ENCODE results near the gene KBTBD7. TPM values are rescaled to one million over a fixed set of nuclear protein-coding genes. Genes with fewer than 3 reads are reported as not detected.

The KBTBD7 gene
- total and polyA plus RNA-seq, 2 experiments from 2014 or later = 12.2 to 19.1 TPM

GRCh38 chr13:41182231-41182630 lies 12.1 kb downstream of the KBTBD7 start (continued):
- TF ChIP-seq, protein P1, sequence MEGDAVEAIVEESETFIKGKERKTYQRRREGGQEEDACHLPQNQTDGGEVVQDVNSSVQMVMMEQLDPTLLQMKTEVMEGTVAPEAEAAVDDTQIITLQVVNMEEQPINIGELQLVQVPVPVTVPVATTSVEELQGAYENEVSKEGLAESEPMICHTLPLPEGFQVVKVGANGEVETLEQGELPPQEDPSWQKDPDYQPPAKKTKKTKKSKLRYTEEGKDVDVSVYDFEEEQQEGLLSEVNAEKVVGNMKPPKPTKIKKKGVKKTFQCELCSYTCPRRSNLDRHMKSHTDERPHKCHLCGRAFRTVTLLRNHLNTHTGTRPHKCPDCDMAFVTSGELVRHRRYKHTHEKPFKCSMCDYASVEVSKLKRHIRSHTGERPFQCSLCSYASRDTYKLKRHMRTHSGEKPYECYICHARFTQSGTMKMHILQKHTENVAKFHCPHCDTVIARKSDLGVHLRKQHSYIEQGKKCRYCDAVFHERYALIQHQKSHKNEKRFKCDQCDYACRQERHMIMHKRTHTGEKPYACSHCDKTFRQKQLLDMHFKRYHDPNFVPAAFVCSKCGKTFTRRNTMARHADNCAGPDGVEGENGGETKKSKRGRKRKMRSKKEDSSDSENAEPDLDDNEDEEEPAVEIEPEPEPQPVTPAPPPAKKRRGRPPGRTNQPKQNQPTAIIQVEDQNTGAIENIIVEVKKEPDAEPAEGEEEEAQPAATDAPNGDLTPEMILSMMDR (conservative IDR thresholded peaks at IDR 0.05; ENCODE audit: low read depth in 2 of 2) = no peak
- no peak for TF ChIP-seq ZNF114 (CRISPR knock-in tag; IDR thresholded peaks at IDR 0.05)
- TF ChIP-seq ZNF331 (CRISPR knock-in tag; IDR thresholded peaks at IDR 0.05; ENCODE audit: low read depth) = no peak
- TF ChIP-seq EZH2 (IDR thresholded peaks at IDR 0.05; ENCODE audit: low read depth, unreplicated experiment) = no peak

- Mint-ChIP-seq H3K9me3 (peaks cover 29% of the 10 kb centered on the region), H3K27ac (no peak overlapping the region), H3K36me3 (ENCODE audit: low read depth) (peaks cover 29% of the 10 kb centered on the region), H3K4me1 (no peaks in the 10 kb centered on the region), H3K27me3 (ENCODE audit: insufficient read depth, low read depth, poor library complexity) (no peaks in the 10 kb centered on the region), H3K4me3 (no peak overlapping the region)
- H3K4me1 ChIP-seq (ENCODE audit: insufficient read depth) = no peaks in the 10 kb centered on the region
- H3K4me3 ChIP-seq = no peak overlapping the region
- no peaks in the 10 kb centered on the region for H3K9me2 ChIP-seq (ENCODE audit: insufficient read depth)
- H3K79me2 ChIP-seq (replicated peaks; ENCODE audit: insufficient read depth) = no peaks in the 10 kb centered on the region
- H3K36me3 ChIP-seq (ENCODE audit: insufficient read depth) = peaks cover 4% of the 10 kb centered on the region; the same call in 1 of the 2 replicates
- no peak overlapping the region for H2AFZ ChIP-seq
- no peak for DNase-seq (ENCODE audit: low spot score)
- ATAC-seq = no peak
- no peaks in the 10 kb centered on the region for H3F3A ChIP-seq (replicated peaks; ENCODE audit: low read depth)
- H3K27ac ChIP-seq (ENCODE audit: low read depth) = no peak overlapping the region
- no peaks in the 10 kb centered on the region for H4K20me1 ChIP-seq (replicated peaks; ENCODE audit: insufficient read depth)
- H3K4me2 ChIP-seq = no peak overlapping the region
- no peaks in the 10 kb centered on the region for H3K27me3 ChIP-seq (ENCODE audit: insufficient read depth)
- TF ChIP-seq REST (IDR thresholded peaks at IDR 0.05; ENCODE audit: unreplicated experiment) = no peak
- no peak for TF ChIP-seq CREB1 (CRISPR knock-in tag; IDR thresholded peaks at IDR 0.05; ENCODE audit: low read depth)
Observed at GRCh38 chr13:41179593-41180250, 14.6 kb downstream of the KBTBD7 start.

- H3K27me3 Mint-ChIP-seq (ENCODE audit: insufficient read depth, low read depth, poor library complexity) = no peaks in the 10 kb centered on the region
- Histone ChIP-seq H3K4me2 (no peak overlapping the region), H3K4me3 (no peak overlapping the region), H3K79me2 (replicated peaks; ENCODE audit: insufficient read depth) (no peaks in the 10 kb centered on the region), H2AFZ (no peak overlapping the region), H3K27ac (ENCODE audit: low read depth) (no peak overlapping the region), H3F3A (replicated peaks; ENCODE audit: low read depth) (no peaks in the 10 kb centered on the region), H3K4me1 (ENCODE audit: insufficient read depth) (no peaks in the 10 kb centered on the region), H3K36me3 (ENCODE audit: insufficient read depth) (peaks cover 7% of the 10 kb centered on the region; the same call in 1 of the 2 replicates), H3K27me3 (ENCODE audit: insufficient read depth) (no peaks in the 10 kb centered on the region), H3K9me2 (ENCODE audit: insufficient read depth) (no peaks in the 10 kb centered on the region), H4K20me1 (replicated peaks; ENCODE audit: insufficient read depth) (no peaks in the 10 kb centered on the region)
- no peak overlapping the region for H3K27ac Mint-ChIP-seq
- H3K9me3 Mint-ChIP-seq = peaks cover 35% of the 10 kb centered on the region
- H3K4me3 Mint-ChIP-seq = no peak overlapping the region
- DNase-seq (ENCODE audit: low spot score) (peak; percentile 28), ATAC-seq (no peak)
- H3K36me3 Mint-ChIP-seq (ENCODE audit: low read depth) = peaks cover 37% of the 10 kb centered on the region
- H3K4me1 Mint-ChIP-seq = no peaks in the 10 kb centered on the region
- no peak for TF ChIP-seq EZH2 (IDR thresholded peaks at IDR 0.05; ENCODE audit: low read depth, unreplicated experiment)
- TF ChIP-seq NANOG (IDR thresholded peaks at IDR 0.05; ENCODE audit: borderline replicate concordance) = no peak
- no peak for TF ChIP-seq REST (IDR thresholded peaks at IDR 0.05; ENCODE audit: unreplicated experiment)
Observed at GRCh38 chr13:41178040-41178439, 16.3 kb downstream of the KBTBD7 start.
